SK-N-SH (cell line): ENCODE measurements around the gene KIAA0513. TPM values are rescaled to one million over a fixed set of nuclear protein-coding genes. Genes with fewer than 3 reads are reported as not detected.

Experiments used
- polyA plus RNA-seq, 3 experiments: library from polyadenylated mRNA; depleted of rRNA; stranded (reverse); fragments of >200 nt; gene quantifications; 2 replicates each; pipeline ENCODE4 v1.2.3, GENCODE V29; 2012

KIAA0513 gene
- polyA plus RNA-seq, 1 of the 3 experiments (the other 2 are of a cell fraction) = 6.5 TPM

Other genes with a start within 250 kb of the KIAA0513 start
- gene CRISPLD2, start 207.8 kb upstream of the KIAA0513 start, polyA plus RNA-seq (2012; rRNA removed) = 5.3 and 6.3 TPM in 2 replicates
- gene ZDHHC7, start 16.3 kb upstream of the KIAA0513 start, polyA plus RNA-seq (2012; rRNA removed) = 69.3 and 114 TPM in 2 replicates
- gene CIBAR2, start 84.7 kb downstream of the KIAA0513 start, polyA plus RNA-seq (2012; rRNA removed) = 0.15 and 0.24 TPM in 2 replicates